Esophagus mucosa (tissue), 1 donor: ENCODE data around the gene AKAP4. TPM values are rescaled to one million over a fixed set of nuclear protein-coding genes. Genes with fewer than 3 reads are reported as not detected.

Source experiments
- total RNA-seq: library from RNA; stranded (reverse); gene quantifications from one replicate; pipeline ENCODE4 v1.2.4, GENCODE V29; 2023
- donor health status: DM: yes; HTN: yes; CAD: no.

Gene AKAP4
- total RNA-seq, 1 donor from 2014 or later = not detected

Other genes with a start within 250 kb of the AKAP4 start
- 0.36 TPM for gene CCNB3, start 3.8 kb upstream of the AKAP4 start, total RNA-seq